Kidney (tissue), 14 donors: ENCODE measurements around the gene CDKN3. TPM values are rescaled to one million over a fixed set of nuclear protein-coding genes. Genes with fewer than 3 reads are reported as not detected.

Experiments
- DNase-seq, 5 donors: peaks; one replicate each; pipeline ENCODE4 v3.0.0-alpha.2; 2013 to 2020
- FAIRE-seq: peaks from 2 replicates; lab custom pipeline; 2012; peaks lifted over from hg19 to GRCh38; lab: Jason Lieb, UNC
- H3K27ac ChIP-seq, 2 donors: one replicate each; pipeline ENCODE4 v1.7.0; 2013; ENCODE audit warnings: low read depth in 2 of 2, low read length in 2 of 2, inconsistent platforms in 1 of 2
- H3K27me3 ChIP-seq: one replicate; pipeline ENCODE4 v1.7.1; 2013; ENCODE audit warnings: low read length, inconsistent platforms; ENCODE audit not compliant: control insufficient read depth, insufficient read depth
- H3K36me3 ChIP-seq, 3 donors: one replicate each; pipeline versions ENCODE4 v1.7.0 to v1.7.1; 2013; ENCODE audit warnings: low read length in 3 of 3, control low read depth in 1 of 3, inconsistent platforms in 1 of 3; ENCODE audit not compliant: insufficient read depth in 3 of 3, control insufficient read depth in 2 of 3
- H3K4me1 ChIP-seq, 3 donors: one replicate each; pipeline versions ENCODE4 v1.7.0 to v1.7.1; 2013; ENCODE audit warnings: low read length in 3 of 3, inconsistent platforms in 1 of 3, low read depth in 1 of 3; ENCODE audit not compliant: control insufficient read depth in 2 of 3, insufficient read depth in 2 of 3
- H3K4me3 ChIP-seq, 3 donors: one replicate each; pipeline versions ENCODE4 v1.7.0 to v1.8.1; 2013; ENCODE audit warnings: low read length in 3 of 3, control low read depth in 1 of 3, inconsistent platforms in 1 of 3
- H3K9ac ChIP-seq, 3 donors: one replicate each; pipeline versions ENCODE4 v1.7.0 to v1.7.1; 2013; ENCODE audit warnings: low read length in 3 of 3, control low read depth in 1 of 3, inconsistent platforms in 1 of 3
- H3K9me3 ChIP-seq, 3 donors: one replicate each; pipeline versions ENCODE4 v1.7.0 to v1.7.1; 2013; ENCODE audit warnings: low read length in 3 of 3, control low read depth in 1 of 3, inconsistent platforms in 1 of 3; ENCODE audit not compliant: control insufficient read depth in 2 of 3, insufficient read depth in 1 of 3
- CTCF ChIP-seq: IDR thresholded peaks from 3 replicates; pipeline ENCODE4 v1.5.1; 2012; ENCODE audit warnings: mild to moderate bottlenecking, moderate library complexity, borderline replicate concordance; ENCODE audit not compliant: insufficient read depth; ENCODE audit errors: extremely low read depth
- intact Hi-C: fragments of 100-400 bp; cut with DNase I; formaldehyde crosslinking; loops from one replicate; pipeline ENCODE4 v1.11.1; 2022
- polyA plus RNA-seq: library from polyadenylated mRNA; stranded (reverse); fragments of 350-450 nt; fragmentation: Illumina TruSeq; extraction: RNeasy Lipid Tissue Mini Kit (QIAGEN cat#74804); gene quantifications from one replicate; pipeline ENCODE4 v1.2.3, GENCODE V29; 2014; ENCODE audit warnings: low read depth, low replicate concordance; ENCODE audit not compliant: insufficient read depth
- total RNA-seq: library from RNA; stranded (reverse); fragmentation: NEBNext Ultra II Directional; extraction: Animal tissue kit (Norgen Biotek cat#: 25700); gene quantifications from one replicate; pipeline ENCODE4 v1.2.1, GENCODE V29; 2021
- donor health status: control.
- donor health status: control.
- donor health status: control.
- donor health status: control.
- donor health status: control.
- donor health status: DM: yes; HTN: yes; CAD: no.
- donor health status: Normal renal cell carcinoma (clear cell type).

Gene CDKN3
- total and polyA plus RNA-seq, 2 donors from 2014 or later = 1.2 to 2.1 TPM

DNA sequence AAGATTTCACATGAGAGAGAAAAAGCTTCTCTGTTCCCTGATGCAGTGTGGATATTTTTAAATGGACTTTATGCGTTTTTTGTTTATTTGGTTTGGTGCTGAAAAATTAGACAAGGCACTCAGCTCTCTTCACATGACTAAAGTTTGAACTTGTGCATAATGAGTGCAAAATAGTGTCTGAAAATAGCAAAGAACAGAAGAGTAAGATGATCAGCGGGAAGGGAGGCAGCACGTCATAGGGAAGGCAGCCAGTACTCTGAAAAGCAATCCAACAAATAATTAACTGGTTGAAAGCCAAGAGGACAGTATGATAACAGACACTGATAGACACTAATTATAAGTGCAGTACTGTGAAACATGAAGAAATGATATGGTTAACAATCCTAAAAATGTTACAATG, 46.6 kb upstream of the CDKN3 start:
- DNase-seq (no peak), FAIRE-seq (no peak)
- intact Hi-C loops = loop anchor here (10.0 kb wide), 1 partner anchor 1055 kb away; no protein-coding TSS in a partner anchor
- H3K9me3 ChIP-seq = no peaks in the 10 kb centered on the region
- H3K27me3 ChIP-seq = no peaks in the 10 kb centered on the region
- no peak overlapping the region for H3K27ac ChIP-seq
- no peaks in the 10 kb centered on the region for H3K4me1 ChIP-seq
- H3K36me3 ChIP-seq = no peaks in the 10 kb centered on the region
- H3K9ac ChIP-seq = no peak overlapping the region
- no peak for TF ChIP-seq CTCF
- no peak overlapping the region for H3K4me3 ChIP-seq

DNA sequence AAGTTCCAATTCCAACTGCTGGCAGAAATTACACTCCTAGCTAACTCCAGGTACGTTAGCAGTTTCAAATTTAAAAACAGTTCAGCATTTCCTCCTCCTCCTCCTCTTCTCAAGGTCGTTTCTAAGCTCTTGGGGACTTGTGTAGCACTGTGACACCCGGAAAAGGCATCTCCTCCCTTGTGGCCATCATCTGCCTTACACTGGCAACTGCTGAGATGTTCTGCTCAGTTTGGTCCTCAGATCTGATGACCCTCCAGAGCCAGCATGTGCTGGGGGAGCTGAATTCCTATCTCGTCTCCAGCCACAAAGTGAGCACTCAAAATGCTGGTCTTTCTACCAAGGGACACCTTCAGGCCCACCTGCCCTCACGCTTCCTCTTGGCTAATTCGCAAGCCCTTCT, 43.5 kb upstream of the CDKN3 start:
- no peaks in the 10 kb centered on the region for H3K36me3 ChIP-seq
- no peak overlapping the region for H3K9ac ChIP-seq
- intact Hi-C loops = loop anchor here (10.0 kb wide), 1 partner anchor 1058 kb away; no protein-coding TSS in a partner anchor
- DNase-seq = no peak
- no peak overlapping the region for H3K27ac ChIP-seq
- FAIRE-seq = no peak
- H3K9me3 ChIP-seq = no peaks in the 10 kb centered on the region
- no peak for TF ChIP-seq CTCF
- H3K4me1 ChIP-seq = no peaks in the 10 kb centered on the region
- H3K4me3 ChIP-seq = no peak overlapping the region
- H3K27me3 ChIP-seq = no peaks in the 10 kb centered on the region

DNA sequence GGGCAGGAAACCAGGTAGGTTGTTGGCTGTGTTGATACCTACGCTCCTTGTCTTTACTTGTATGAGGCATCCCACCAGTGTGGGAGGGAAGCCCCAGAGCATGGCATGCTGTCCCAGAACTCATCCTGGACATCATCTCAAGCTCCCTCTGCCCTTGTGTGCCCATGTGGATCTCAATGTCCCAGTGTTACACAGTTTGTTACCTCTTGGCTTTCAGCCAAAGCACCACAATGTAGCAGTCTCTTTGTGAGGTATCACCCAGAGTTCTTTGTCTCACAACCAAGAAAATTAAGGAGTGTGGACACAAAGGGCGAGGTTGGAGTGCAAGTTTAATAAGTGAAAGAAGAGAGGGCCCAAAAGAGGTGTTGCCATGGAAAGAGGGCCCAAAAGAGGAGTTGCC, 43.1 kb upstream of the CDKN3 start:
- H3K27me3 ChIP-seq = no peaks in the 10 kb centered on the region
- no peak overlapping the region for H3K9ac ChIP-seq
- H3K27ac ChIP-seq = no peak overlapping the region
- TF ChIP-seq CTCF = no peak
- H3K4me1 ChIP-seq = no peaks in the 10 kb centered on the region
- FAIRE-seq (no peak), DNase-seq (no peak)
- no peaks in the 10 kb centered on the region for H3K36me3 ChIP-seq
- no peak overlapping the region for H3K4me3 ChIP-seq
- intact Hi-C loops = loop anchor here (10.0 kb wide), 1 partner anchor 1059 kb away; no protein-coding TSS in a partner anchor
- no peaks in the 10 kb centered on the region for H3K9me3 ChIP-seq

DNA sequence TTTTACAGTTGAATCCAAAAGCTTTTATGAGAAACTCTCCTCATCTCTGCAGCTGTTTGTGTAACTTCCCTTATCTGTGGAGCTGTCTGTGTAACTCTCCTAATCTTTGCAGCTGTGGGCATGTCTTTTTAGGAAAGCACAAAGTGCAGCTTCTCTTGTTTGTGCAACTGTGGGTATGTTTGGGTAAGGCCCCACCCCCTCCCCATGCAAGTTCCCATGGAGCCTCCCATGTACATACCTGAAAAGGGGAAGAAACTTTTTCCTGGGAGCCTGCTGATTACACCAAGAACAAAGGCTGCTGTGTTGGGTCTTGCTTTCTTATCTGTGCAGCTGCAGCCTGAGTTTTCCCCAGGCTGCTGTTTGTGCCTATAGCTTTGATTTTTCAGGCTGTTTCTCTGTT, 42.7 kb upstream of the CDKN3 start:
- no peak overlapping the region for H3K4me3 ChIP-seq
- no peaks in the 10 kb centered on the region for H3K36me3 ChIP-seq
- DNase-seq = no peak
- H3K9ac ChIP-seq = no peak overlapping the region
- intact Hi-C loops = loop anchor here (10.0 kb wide), 1 partner anchor 1059 kb away; no protein-coding TSS in a partner anchor
- no peaks in the 10 kb centered on the region for H3K4me1 ChIP-seq
- H3K9me3 ChIP-seq = no peaks in the 10 kb centered on the region
- FAIRE-seq = no peak
- no peaks in the 10 kb centered on the region for H3K27me3 ChIP-seq
- TF ChIP-seq CTCF = no peak
- H3K27ac ChIP-seq = no peak overlapping the region
